H1 (cell line): ENCODE results near the gene PER2. TPM values are rescaled to one million over a fixed set of nuclear protein-coding genes. Genes with fewer than 3 reads are reported as not detected.

Experiments
- BCL11A ChIP-seq, 2 experiments: IDR thresholded peaks; one replicate each; pipeline ENCODE4 v1.6.1; 2011; ENCODE audit warnings: low read depth in 2 of 2, low read length in 2 of 2, mild to moderate bottlenecking in 2 of 2
- CHD7 ChIP-seq: fragments of 300-600 bp; sonication (generic); IDR thresholded peaks from 2 replicates; pipeline ENCODE4 v1.7.1; 2012; ENCODE audit warnings: low read length, moderate library complexity, mild to moderate bottlenecking, inconsistent platforms; ENCODE audit not compliant: insufficient replicate concordance
- CTCF ChIP-seq, 3 experiments: IDR thresholded peaks; 1 replicate in 2 of 3; 2 replicates in 1 of 3; pipeline versions ENCODE4 v1.5.1 to v1.6.1; 2011; ENCODE audit warnings: low read length in 3 of 3, mild to moderate bottlenecking in 3 of 3, inconsistent platforms in 2 of 3, low read depth in 1 of 3, moderate library complexity in 1 of 3; ENCODE audit not compliant: insufficient read depth in 1 of 3; ENCODE audit errors: control extremely low read depth in 1 of 3
- E2F6 ChIP-seq: IDR thresholded peaks from 2 replicates; pipeline ENCODE4 v1.6.1; 2012; ENCODE audit warnings: inconsistent platforms
- EP300 ChIP-seq, 2 experiments: IDR thresholded peaks; 1 replicate in 1 of 2; 2 replicates in 1 of 2; pipeline ENCODE4 v1.6.1; 2011 to 2012; ENCODE audit warnings: low read depth in 2 of 2, low read length in 2 of 2, mild to moderate bottlenecking in 2 of 2, borderline replicate concordance in 1 of 2, inconsistent platforms in 1 of 2, moderate library complexity in 1 of 2
- SIN3A ChIP-seq, 2 experiments: IDR thresholded peaks in 1 of 2; conservative IDR thresholded peaks in 1 of 2; 2 replicates each; pipeline ENCODE4 v1.6.1; 2011 to 2012; ENCODE audit warnings: low read length in 2 of 2, improper control_type of control experiment in 1 of 2, low read depth in 1 of 2, mild to moderate bottlenecking in 1 of 2
- polyA plus RNA-seq, 7 experiments: library from polyadenylated mRNA; depleted of rRNA in 3 of 7; stranded (reverse) in 5 of 7; unstranded in 2 of 7; fragments of >200 nt in 5 of 7; fragments of 200-250 nt in 2 of 7; gene quantifications; 1 replicate in 5 of 7; 2 replicates in 1 of 7; 4 replicates in 1 of 7; pipeline versions ENCODE4 v1.2.1 to v1.2.3, GENCODE V29; 2011 to 2013; ENCODE audit warnings: missing spikeins in 2 of 7, mixed read lengths in 2 of 7
- total RNA-seq: library from RNA; stranded (reverse); fragmentation: NEBNext Ultra II Directional; extraction: Animal tissue kit (Norgen Biotek cat#: 25700); gene quantifications from 2 replicates; pipeline ENCODE4 v1.2.1, GENCODE V29; 2021

Gene PER2
- total and polyA plus RNA-seq, 2 of the 8 experiments (the other 6 are each of a cell fraction or from before 2014, with no cell fraction given): 0.91 to 5.5 TPM

GRCh38 chr2:238256111-238256510 is 32.3 kb downstream of the PER2 start (continued):
- no peak for TF ChIP-seq EP300 (IDR thresholded peaks at IDR 0.05; ENCODE audit: borderline replicate concordance in 1 of 2, low read depth in 2 of 2, low read length in 2 of 2)
- TF ChIP-seq SIN3A (conservative IDR thresholded peaks at IDR 0.05 in 1 of 2, IDR thresholded peaks at IDR 0.05 in 1 of 2; ENCODE audit: low read depth in 1 of 2, low read length in 2 of 2): no peak
- no peak for TF ChIP-seq BCL11A (IDR thresholded peaks at IDR 0.05; ENCODE audit: low read depth in 2 of 2, low read length in 2 of 2)
- TF ChIP-seq E2F6: no peak
- no peak for TF ChIP-seq CHD7
- TF ChIP-seq CTCF (IDR thresholded peaks at IDR 0.05; ENCODE audit: control extremely low read depth in 1 of 3, insufficient read depth in 1 of 3, low read depth in 1 of 3, low read length in 3 of 3): no peak
